GM19351 (cell line): ENCODE measurements around the gene PLXNC1.

Experiments
- ATAC-seq: cut with Tn5 transposase; IDR thresholded peaks from one replicate; pipeline ENCODE4 v1.9.1; 2021; ENCODE audit warnings: mild to moderate bottlenecking, moderate library complexity; ENCODE audit not compliant: unreplicated experiment

PLXNC1 gene

DNA sequence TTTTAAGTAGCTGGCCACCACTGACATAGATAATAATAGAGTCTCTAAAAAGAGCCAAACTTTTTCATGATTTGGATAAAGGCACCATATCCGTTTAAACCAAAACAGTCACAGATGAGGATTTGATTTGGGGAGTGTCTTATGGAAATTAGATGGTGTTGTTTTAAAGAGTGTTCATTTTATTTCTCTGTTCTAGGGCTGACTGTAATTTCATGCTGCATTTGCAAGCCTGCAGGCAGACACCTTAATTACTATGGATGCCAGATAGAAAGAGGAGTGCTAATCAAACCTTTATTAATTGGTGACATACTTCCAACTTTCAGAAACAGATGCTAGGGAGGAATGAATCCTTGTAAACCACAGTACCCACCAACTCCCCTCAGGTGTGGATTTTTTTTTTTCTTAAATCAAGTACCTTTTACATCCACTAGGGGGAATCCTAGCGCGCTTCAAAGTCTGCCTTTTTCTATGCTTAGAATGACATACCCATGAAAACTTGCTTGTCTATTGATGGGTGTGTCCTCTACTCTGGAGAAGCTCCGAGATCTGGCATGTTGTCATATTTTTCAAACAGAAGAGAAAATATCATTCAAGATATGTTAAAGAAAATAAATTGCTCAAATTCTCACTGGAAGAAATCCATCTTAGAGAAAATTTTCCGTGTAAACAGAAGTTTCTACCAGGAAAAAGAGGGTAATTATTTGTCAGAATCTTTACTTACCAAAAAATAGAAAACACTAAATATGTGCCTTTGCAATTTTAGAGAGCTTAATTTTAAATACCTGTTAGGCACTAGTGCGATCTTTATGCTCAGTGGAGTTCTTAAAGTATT lies 14.2 kb upstream of the PLXNC1 start:
- peak; percentile 71 for ATAC-seq

DNA sequence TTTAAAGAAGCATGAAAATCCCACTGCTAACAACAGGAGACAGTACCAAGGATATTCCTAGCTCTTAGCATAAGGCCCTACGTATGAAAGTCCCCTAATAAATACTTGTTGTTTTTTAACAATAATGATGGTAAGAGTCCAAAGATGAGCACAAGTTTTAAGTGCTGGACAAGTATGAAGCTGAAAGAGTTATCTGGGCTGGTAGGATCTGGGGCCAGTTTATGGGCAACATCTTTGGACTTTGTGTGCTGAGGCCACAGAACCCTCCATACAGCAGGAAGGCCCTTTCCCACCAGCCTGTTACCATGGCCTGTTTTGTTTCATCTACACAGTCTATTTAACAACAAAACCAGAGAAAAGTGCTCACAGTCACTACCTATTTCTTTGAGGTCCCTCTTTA lies 12.5 kb upstream of the PLXNC1 start:
- no peak for ATAC-seq

DNA sequence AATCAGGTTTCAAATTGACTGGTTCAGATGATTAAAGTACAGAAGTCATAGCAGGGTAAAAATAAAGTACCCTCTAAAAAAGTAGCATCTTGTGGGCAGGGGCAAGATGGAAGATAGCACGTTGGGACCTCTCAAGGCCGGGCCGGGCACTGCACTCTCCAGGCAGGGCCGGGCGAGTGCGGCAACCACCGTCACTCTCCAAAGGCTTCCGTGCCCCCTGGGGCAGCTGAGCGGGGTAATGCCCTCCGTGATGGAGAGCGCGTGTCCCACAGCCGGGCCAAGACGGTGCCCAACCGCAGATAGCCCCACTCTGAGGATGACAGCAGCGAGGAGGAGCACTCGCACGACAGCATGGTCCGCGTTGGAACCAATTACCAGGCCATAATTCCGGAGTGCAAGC lies 8.6 kb upstream of the PLXNC1 start:
- ATAC-seq = no peak

GRCh38 chr12:94140556-94140955 lies 7.8 kb upstream of the PLXNC1 start:
- peak; percentile 74 for ATAC-seq

GRCh38 chr12:94141004-94141764 lies 7.2 kb upstream of the PLXNC1 start:
- no peak for ATAC-seq

DNA sequence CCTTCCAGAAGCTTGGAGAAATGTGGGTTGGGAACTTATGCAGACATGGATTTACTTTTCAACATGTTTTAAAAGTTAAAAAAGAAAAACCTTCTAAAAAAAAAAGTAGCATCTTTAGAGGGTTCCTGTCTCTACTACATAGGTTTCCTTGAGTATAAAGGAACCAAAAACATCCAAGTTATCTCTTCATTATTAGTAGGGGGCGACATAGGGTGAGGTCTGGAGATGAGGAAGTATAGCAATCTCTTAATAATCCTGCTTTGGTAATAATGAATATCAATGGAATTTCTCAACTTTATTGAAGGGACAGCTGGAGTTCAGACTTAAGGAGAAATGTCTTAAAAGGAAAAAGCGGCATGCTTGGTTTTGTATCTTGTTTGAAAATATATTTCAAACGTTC lies 6.5 kb upstream of the PLXNC1 start:
- ATAC-seq = no peak

- ATAC-seq = no peak
Measured at GRCh38 chr12:94143438-94143837, 4.9 kb upstream of the PLXNC1 start.

DNA sequence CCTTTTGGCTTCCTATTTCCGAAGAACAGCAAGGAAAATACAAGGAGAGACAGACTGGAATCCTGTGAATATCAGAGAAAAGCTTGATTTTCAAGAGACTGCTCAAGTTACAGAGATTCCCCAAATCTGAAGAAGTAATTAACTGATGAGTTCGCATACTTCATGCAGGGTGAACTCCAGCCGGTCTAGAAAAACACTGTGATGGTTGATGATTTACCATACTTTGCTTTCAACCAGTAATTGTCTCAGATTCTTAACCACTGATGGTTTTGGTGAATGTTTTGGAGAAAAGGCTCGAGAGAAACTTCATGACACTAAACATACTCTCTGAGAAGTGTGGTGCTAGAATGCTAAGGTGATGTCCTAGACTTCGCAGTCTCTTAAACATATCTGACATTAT lies 4.4 kb upstream of the PLXNC1 start:
- ATAC-seq = no peak

DNA sequence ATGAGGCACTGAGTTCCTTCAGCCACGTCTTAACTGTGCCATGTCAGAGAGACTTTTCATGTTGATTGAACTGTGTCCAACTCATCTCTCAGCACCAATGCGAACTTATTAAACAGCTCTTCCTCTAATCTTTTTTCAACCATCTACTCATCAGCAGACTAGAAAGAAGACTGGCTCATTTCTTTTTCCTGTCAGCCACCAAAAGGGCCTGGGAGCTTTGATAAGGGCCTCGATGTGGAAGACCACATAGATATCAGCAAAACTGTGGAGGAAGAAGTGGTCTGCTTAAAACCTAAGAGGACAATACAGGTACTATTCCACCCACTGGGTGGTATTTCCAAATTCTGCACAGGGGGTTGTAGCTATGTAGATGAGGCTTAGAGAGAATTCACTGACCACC lies 3.6 kb upstream of the PLXNC1 start:
- ATAC-seq = no peak

DNA sequence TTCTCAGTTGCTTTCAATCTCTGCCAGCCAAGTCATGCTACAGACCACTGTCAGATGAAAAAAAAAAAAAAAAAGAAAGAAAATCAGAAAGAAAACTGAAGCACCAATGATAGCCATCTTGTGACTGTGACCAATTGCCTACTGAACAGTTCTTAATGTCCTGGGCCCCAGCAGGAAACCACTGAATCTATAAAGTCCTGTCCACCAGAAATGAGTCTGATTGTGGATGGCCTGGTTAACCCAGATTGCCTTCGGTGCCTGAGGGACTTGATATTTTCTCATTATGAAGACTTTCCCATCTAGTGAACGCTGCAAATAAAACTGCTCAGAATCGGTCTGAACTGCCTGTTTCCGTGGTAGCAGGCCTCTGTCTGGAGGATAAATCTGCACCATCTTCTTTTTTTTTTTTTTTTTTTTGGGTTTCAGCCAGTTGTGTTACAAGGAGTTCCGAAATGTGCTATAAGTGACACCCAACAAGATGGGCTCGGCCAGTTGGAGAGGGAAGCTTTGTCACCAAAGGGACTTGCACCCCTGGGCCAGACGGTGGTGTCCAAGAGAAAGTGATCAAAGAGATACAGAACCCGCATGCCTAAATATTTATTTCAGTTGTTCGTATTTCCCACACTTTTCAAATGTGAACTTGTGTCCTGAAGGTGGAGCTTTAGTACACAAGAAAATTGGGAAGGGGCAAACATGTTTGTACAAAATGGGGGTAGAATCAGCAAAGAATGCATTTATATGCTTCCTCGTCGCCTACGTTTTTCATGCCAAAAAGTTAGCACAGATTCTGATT lies 3.0 kb upstream of the PLXNC1 start:
- no peak for ATAC-seq

GRCh38 chr12:94146166-94146936 lies 2.0 kb upstream of the PLXNC1 start:
- no peak for ATAC-seq

DNA sequence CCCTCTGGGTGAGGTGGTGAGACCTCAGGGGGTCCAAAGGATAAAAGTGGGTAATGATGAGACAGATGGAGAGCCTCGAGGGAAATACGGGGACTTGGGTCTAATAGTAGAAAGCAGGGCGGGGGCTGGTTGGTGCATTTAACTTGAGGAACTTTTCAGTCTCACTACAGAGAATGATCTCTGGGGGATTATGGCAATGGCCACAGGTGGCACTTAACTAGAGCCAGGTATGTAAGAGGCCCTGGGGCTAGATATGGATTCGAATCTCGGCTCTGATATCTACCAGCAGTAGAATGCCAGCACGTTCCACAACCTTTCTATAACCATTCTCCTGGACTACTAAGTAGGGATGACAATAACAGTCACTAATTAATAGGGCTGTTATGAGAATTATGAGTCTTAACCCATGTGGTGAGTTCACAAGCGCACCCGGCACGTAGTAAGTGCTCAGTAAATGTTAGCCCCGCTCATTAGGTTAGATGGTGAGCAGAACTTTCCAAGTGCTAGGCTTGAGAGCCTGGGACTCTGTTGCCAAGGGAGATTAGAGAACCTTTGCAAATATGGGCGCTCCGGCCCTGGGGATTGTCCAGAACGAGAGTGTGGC lies 888 bp upstream of the PLXNC1 start:
- no peak for ATAC-seq

GRCh38 chr12:94148739-94149118 lies 352 bp downstream of the PLXNC1 start:
- ATAC-seq = peak; percentile 6

DNA sequence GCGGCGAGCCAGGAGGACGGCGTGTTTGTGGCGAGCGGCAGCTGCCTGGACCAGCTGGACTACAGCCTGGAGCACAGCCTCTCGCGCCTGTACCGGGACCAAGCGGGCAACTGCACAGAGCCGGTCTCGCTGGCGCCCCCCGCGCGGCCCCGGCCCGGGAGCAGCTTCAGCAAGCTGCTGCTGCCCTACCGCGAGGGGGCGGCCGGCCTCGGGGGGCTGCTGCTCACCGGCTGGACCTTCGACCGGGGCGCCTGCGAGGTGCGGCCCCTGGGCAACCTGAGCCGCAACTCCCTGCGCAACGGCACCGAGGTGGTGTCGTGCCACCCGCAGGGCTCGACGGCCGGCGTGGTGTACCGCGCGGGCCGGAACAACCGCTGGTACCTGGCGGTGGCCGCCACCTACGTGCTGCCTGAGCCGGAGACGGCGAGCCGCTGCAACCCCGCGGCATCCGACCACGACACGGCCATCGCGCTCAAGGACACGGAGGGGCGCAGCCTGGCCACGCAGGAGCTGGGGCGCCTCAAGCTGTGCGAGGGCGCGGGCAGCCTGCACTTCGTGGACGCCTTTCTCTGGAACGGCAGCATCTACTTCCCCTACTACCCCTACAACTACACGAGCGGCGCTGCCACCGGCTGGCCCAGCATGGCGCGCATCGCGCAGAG lies 873 bp downstream of the PLXNC1 start:
- peak; percentile 25 for ATAC-seq

- peak; percentile 3 for ATAC-seq
Measured at GRCh38 chr12:94149781-94150239, 1.4 kb downstream of the PLXNC1 start.

GRCh38 chr12:94150240-94151121 lies 2.1 kb downstream of the PLXNC1 start:
- no peak for ATAC-seq

GRCh38 chr12:94151582-94151981 lies 3.2 kb downstream of the PLXNC1 start:
- ATAC-seq = no peak

- ATAC-seq = no peak
Measured at GRCh38 chr12:94152292-94153078, 4.1 kb downstream of the PLXNC1 start.
